SU-DHL-6 (cell line): ENCODE results near the gene ITPK1.

Experiments
- H2AFZ ChIP-seq: fragments of 200-600 bp; sonication (generic); 2 replicates; pipeline ENCODE4 v1.6.1; 2014; ENCODE audit warnings: low read depth, mild to moderate bottlenecking, moderate library complexity, mixed read lengths, antibody characterized with exemption, low read length; ENCODE audit not compliant: severe bottlenecking
- H3F3A ChIP-seq: fragments of 200-600 bp; shearing (Covaris generic); 2 replicates; pipeline ENCODE4 v1.6.0; 2016; ENCODE audit warnings: antibody characterized with exemption, mild to moderate bottlenecking; ENCODE audit not compliant: insufficient read depth
- H3K27ac ChIP-seq: fragments of 200-600 bp; sonication (generic); 2 replicates; pipeline ENCODE4 v1.5.1; 2016; ENCODE audit warnings: low read depth, mild to moderate bottlenecking, low read length, moderate library complexity, mixed read lengths
- H3K27me3 ChIP-seq: fragments of 200-600 bp; sonication (generic), shearing (Covaris generic); 2 replicates; pipeline ENCODE4 v1.6.0; 2014; ENCODE audit warnings: mild to moderate bottlenecking, low read length
- H3K36me3 ChIP-seq: fragments of 200-600 bp; sonication (generic); 2 replicates; pipeline ENCODE4 v1.6.1; 2014; ENCODE audit warnings: mild to moderate bottlenecking, low read length, mixed read lengths
- H3K4me2 ChIP-seq: fragments of 300-600, 200-600 bp; shearing (Covaris generic), sonication (generic); 2 replicates; pipeline ENCODE4 v1.6.0; 2014; ENCODE audit warnings: low read length, low read depth, mild to moderate bottlenecking; ENCODE audit not compliant: poor library complexity, severe bottlenecking
- H3K4me3 ChIP-seq: fragments of 200-600 bp; sonication (generic); 2 replicates; pipeline ENCODE4 v1.5.1; 2014; ENCODE audit warnings: antibody characterized with exemption, low read length, mild to moderate bottlenecking, mixed read lengths; ENCODE audit not compliant: insufficient read depth, poor library complexity, severe bottlenecking
- H3K79me2 ChIP-seq: fragments of 200-600 bp; sonication (generic); 2 replicates; pipeline ENCODE4 v1.6.1; 2014; ENCODE audit warnings: mild to moderate bottlenecking, low read length, moderate library complexity; ENCODE audit not compliant: insufficient read depth
- H3K9ac ChIP-seq: fragments of 200-600 bp; sonication (generic); 2 replicates; pipeline ENCODE4 v1.7.0; 2014; ENCODE audit warnings: mild to moderate bottlenecking, low read length
- H3K9me2 ChIP-seq: fragments of 200-600 bp; sonication (generic); replicated peaks from 2 replicates; pipeline ENCODE4 v1.6.1; 2014; ENCODE audit warnings: low read length; ENCODE audit not compliant: insufficient read depth
- H3K9me3 ChIP-seq: fragments of 200-600 bp; sonication (generic); 2 replicates; pipeline ENCODE4 v1.6.1; 2014; ENCODE audit warnings: low read length, mixed read lengths; ENCODE audit not compliant: insufficient read depth
- H4K20me1 ChIP-seq: fragments of 200-600 bp; sonication (generic); 2 replicates; pipeline ENCODE4 v1.6.1; 2014; ENCODE audit warnings: low read depth, mild to moderate bottlenecking, antibody characterized with exemption, low read length, moderate library complexity, mixed read lengths
- EZH2phosphoT487 ChIP-seq: fragments of 200-600 bp; sonication (generic), shearing (Covaris generic); conservative IDR thresholded peaks from 2 replicates; pipeline ENCODE4 v1.6.1; 2018; ENCODE audit warnings: mild to moderate bottlenecking, antibody characterized with exemption, low read length, moderate library complexity, mixed read lengths
- TF ChIP-seq, protein P1 (sequence below): fragments of 200-600 bp; sonication (generic); IDR thresholded peaks from one replicate; pipeline ENCODE4 v1.5.1; 2017; ENCODE audit warnings: antibody characterized with exemption, mild to moderate bottlenecking, low read length, moderate library complexity; ENCODE audit not compliant: insufficient read depth, poor library complexity, severe bottlenecking

ITPK1 gene

GRCh38 chr14:93040982-93041381 lies 74.7 kb downstream of the ITPK1 start:
- H3K9ac ChIP-seq: no peak overlapping the region
- H3K27ac ChIP-seq: no peak overlapping the region
- no peaks in the 10 kb centered on the region for H3K27me3 ChIP-seq
- H3F3A ChIP-seq: no peaks in the 10 kb centered on the region
- H3K4me3 ChIP-seq: no peak overlapping the region
- no peak overlapping the region for H2AFZ ChIP-seq
- H3K36me3 ChIP-seq: no peaks in the 10 kb centered on the region
- no peak for TF ChIP-seq EZH2phosphoT487
- TF ChIP-seq, protein P1, sequence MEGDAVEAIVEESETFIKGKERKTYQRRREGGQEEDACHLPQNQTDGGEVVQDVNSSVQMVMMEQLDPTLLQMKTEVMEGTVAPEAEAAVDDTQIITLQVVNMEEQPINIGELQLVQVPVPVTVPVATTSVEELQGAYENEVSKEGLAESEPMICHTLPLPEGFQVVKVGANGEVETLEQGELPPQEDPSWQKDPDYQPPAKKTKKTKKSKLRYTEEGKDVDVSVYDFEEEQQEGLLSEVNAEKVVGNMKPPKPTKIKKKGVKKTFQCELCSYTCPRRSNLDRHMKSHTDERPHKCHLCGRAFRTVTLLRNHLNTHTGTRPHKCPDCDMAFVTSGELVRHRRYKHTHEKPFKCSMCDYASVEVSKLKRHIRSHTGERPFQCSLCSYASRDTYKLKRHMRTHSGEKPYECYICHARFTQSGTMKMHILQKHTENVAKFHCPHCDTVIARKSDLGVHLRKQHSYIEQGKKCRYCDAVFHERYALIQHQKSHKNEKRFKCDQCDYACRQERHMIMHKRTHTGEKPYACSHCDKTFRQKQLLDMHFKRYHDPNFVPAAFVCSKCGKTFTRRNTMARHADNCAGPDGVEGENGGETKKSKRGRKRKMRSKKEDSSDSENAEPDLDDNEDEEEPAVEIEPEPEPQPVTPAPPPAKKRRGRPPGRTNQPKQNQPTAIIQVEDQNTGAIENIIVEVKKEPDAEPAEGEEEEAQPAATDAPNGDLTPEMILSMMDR: no peak
- H3K9me2 ChIP-seq: no peaks in the 10 kb centered on the region
- no peaks in the 10 kb centered on the region for H3K79me2 ChIP-seq
- no peaks in the 10 kb centered on the region for H3K9me3 ChIP-seq
- H3K4me2 ChIP-seq: no peak overlapping the region
- no peaks in the 10 kb centered on the region for H4K20me1 ChIP-seq

GRCh38 chr14:93040443-93040842 lies 75.3 kb downstream of the ITPK1 start:
- no peak overlapping the region for H2AFZ ChIP-seq
- no peaks in the 10 kb centered on the region for H3F3A ChIP-seq
- no peaks in the 10 kb centered on the region for H3K9me2 ChIP-seq
- H3K4me2 ChIP-seq: no peak overlapping the region
- no peak overlapping the region for H3K4me3 ChIP-seq
- H3K36me3 ChIP-seq: no peaks in the 10 kb centered on the region
- H3K9me3 ChIP-seq: no peaks in the 10 kb centered on the region
- H3K9ac ChIP-seq: no peak overlapping the region
- H3K27me3 ChIP-seq: no peaks in the 10 kb centered on the region
- TF ChIP-seq, protein P1: no peak
- no peak for TF ChIP-seq EZH2phosphoT487
- H4K20me1 ChIP-seq: no peaks in the 10 kb centered on the region
- H3K27ac ChIP-seq: no peak overlapping the region
- no peaks in the 10 kb centered on the region for H3K79me2 ChIP-seq

GRCh38 chr14:93039649-93040315 lies 75.9 kb downstream of the ITPK1 start:
- TF ChIP-seq, protein P1: no peak
- no peak for TF ChIP-seq EZH2phosphoT487
- Histone ChIP-seq H3K4me3 (no peak overlapping the region), H2AFZ (no peak overlapping the region), H3K79me2 (no peaks in the 10 kb centered on the region), H3K9ac (no peak overlapping the region), H3K27ac (no peak overlapping the region), H4K20me1 (no peaks in the 10 kb centered on the region), H3F3A (no peaks in the 10 kb centered on the region), H3K36me3 (no peaks in the 10 kb centered on the region), H3K27me3 (no peaks in the 10 kb centered on the region), H3K4me2 (no peak overlapping the region), H3K9me3 (no peaks in the 10 kb centered on the region), H3K9me2 (no peaks in the 10 kb centered on the region)
